Endodermal cell (in vitro differentiated cells): ENCODE data around the gene ARF3. TPM values are rescaled to one million over a fixed set of nuclear protein-coding genes. Genes with fewer than 3 reads are reported as not detected.

Experiments
- DNase-seq: peaks from one replicate; pipeline ENCODE4 v3.0.0-alpha.2; 2017
- H3K27ac ChIP-seq: 2 replicates; pipeline ENCODE4 v1.5.1; 2013; ENCODE audit warnings: mild to moderate bottlenecking, low read depth, low read length, moderate library complexity
- H3K27me3 ChIP-seq: 2 replicates; pipeline ENCODE4 v1.6.1; 2013; ENCODE audit warnings: mild to moderate bottlenecking, low read length, moderate library complexity; ENCODE audit not compliant: insufficient read depth, control insufficient read depth, poor library complexity, severe bottlenecking
- H3K36me3 ChIP-seq: 2 replicates; pipeline ENCODE4 v1.7.0; 2013; ENCODE audit warnings: mild to moderate bottlenecking, low read length, moderate library complexity; ENCODE audit not compliant: control insufficient read depth, insufficient read depth
- H3K4me1 ChIP-seq: one replicate; pipeline ENCODE4 v1.7.0; 2013; ENCODE audit warnings: low read length; ENCODE audit not compliant: control insufficient read depth, insufficient read depth
- H3K4me3 ChIP-seq: 2 replicates; pipeline ENCODE4 v1.5.1; 2013; ENCODE audit warnings: mild to moderate bottlenecking, low read length, moderate library complexity
- H3K9ac ChIP-seq: 2 replicates; pipeline ENCODE4 v1.6.1; 2013; ENCODE audit warnings: mild to moderate bottlenecking, low read length, moderate library complexity; ENCODE audit not compliant: poor library complexity, severe bottlenecking; ENCODE audit errors: extremely low read depth
- H3K9me3 ChIP-seq: 2 replicates; pipeline ENCODE4 v1.6.1; 2013; ENCODE audit warnings: mild to moderate bottlenecking, low read length, moderate library complexity; ENCODE audit not compliant: control insufficient read depth
- H3K27ac Mint-ChIP-seq: 2 replicates; pipeline ENCODE4 v1.8.0; 2020; ENCODE audit warnings: mixed read lengths
- H3K27me3 Mint-ChIP-seq: 2 replicates; pipeline ENCODE4 v1.8.0; 2021; ENCODE audit warnings: mild to moderate bottlenecking, mixed read lengths; ENCODE audit not compliant: insufficient read depth
- H3K36me3 Mint-ChIP-seq: 2 replicates; pipeline ENCODE4 v1.8.0; 2020; ENCODE audit warnings: low read depth, mixed read lengths
- H3K4me1 Mint-ChIP-seq: 2 replicates; pipeline ENCODE4 v1.8.0; 2020; ENCODE audit warnings: mixed read lengths
- H3K4me3 Mint-ChIP-seq: 2 replicates; pipeline ENCODE4 v1.8.0; 2020; ENCODE audit warnings: mild to moderate bottlenecking, moderate library complexity, mixed read lengths
- H3K9me3 Mint-ChIP-seq: 2 replicates; pipeline ENCODE4 v1.8.0; 2020; ENCODE audit warnings: mild to moderate bottlenecking, mixed read lengths
- CTCF ChIP-seq: fragments of 200-600 bp; sonication (generic); conservative IDR thresholded peaks from 2 replicates; pipeline ENCODE4 v1.5.0; 2021; ENCODE audit warnings: antibody characterized with exemption, mild to moderate bottlenecking
- WGBS, 2 experiments: methylation state at CpG; one replicate each; pipeline versions ENCODE4 v1.1.5 to v1.1.7; 2013; ENCODE audit warnings: missing lambda C conversion rate in 2 of 2, mixed read lengths in 1 of 2; ENCODE audit not compliant: insufficient coverage in 1 of 2, insufficient read length in 1 of 2; 5-methylcytosine and 5-hydroxymethylcytosine counted together
- total RNA-seq, 2 donors: library from RNA; stranded (reverse); fragmentation: NEBNext Ultra II Directional in 1 of 2; extraction: Animal tissue kit (Norgen Biotek cat#: 25700) in 1 of 2; gene quantifications; 2 replicates in 1 of 2; 3 replicates in 1 of 2; pipeline ENCODE4 v1.2.1, GENCODE V29; 2021

Gene ARF3
- total RNA-seq, 2 donors from 2014 or later, result 237 to 288 TPM

- peak; percentile 99 for TF ChIP-seq CTCF
- Histone ChIP-seq H3K9ac (peak overlapping the region; percentile 51), H3K4me3 (peak overlapping the region; percentile 79), H3K27ac (no peak overlapping the region), H3K27me3 (no peaks in the 10 kb centered on the region), H3K4me1 (no peaks in the 10 kb centered on the region), H3K36me3 (no peaks in the 10 kb centered on the region), H3K9me3 (no peaks in the 10 kb centered on the region)
- H3K4me1 Mint-ChIP-seq, result peaks cover 12% of the 10 kb centered on the region
- no peak overlapping the region for H3K27ac Mint-ChIP-seq
- DNase-seq, result peak; percentile 99
- WGBS, 2 experiments, result 3 to 7% methylated on average over 11 to 37 of the region's 37 CpGs
- no peaks in the 10 kb centered on the region for H3K9me3 Mint-ChIP-seq
- H3K36me3 Mint-ChIP-seq, result no peaks in the 10 kb centered on the region
- H3K4me3 Mint-ChIP-seq, result peak overlapping the region; percentile 46
- H3K27me3 Mint-ChIP-seq, result peaks cover 23% of the 10 kb centered on the region
These were observed 66.4 kb downstream of the ARF3 start for GRCh38 chr12:48890657-48891418.

GRCh38 chr12:48889679-48890078 is 67.6 kb downstream of the ARF3 start:
- Histone ChIP-seq H3K27ac (no peak overlapping the region), H3K4me3 (no peak overlapping the region), H3K9me3 (no peaks in the 10 kb centered on the region), H3K9ac (no peak overlapping the region), H3K36me3 (no peaks in the 10 kb centered on the region), H3K27me3 (no peaks in the 10 kb centered on the region), H3K4me1 (no peaks in the 10 kb centered on the region)
- Mint-ChIP-seq H3K9me3 (no peaks in the 10 kb centered on the region), H3K27ac (no peak overlapping the region), H3K4me1 (peaks cover 12% of the 10 kb centered on the region), H3K36me3 (no peaks in the 10 kb centered on the region), H3K4me3 (no peak overlapping the region), H3K27me3 (peaks cover 22% of the 10 kb centered on the region)
- WGBS, 2 experiments, result 88 to 100% methylated on average over 2 to 3 of the region's 3 CpGs
- no peak for TF ChIP-seq CTCF
- DNase-seq, result no peak

Other genes starting within 250 kb of the ARF3 start
- 10 to 100 TPM; 43.0 to 54.0 TPM for gene CCNT1, start 240.8 kb downstream of the ARF3 start, total RNA-seq
- 10 to 100 TPM; 52.8 to 58.6 TPM for gene ADCY6, start 168.4 kb downstream of the ARF3 start, total RNA-seq
- gene CACNB3, start 139.0 kb downstream of the ARF3 start, total RNA-seq, result 10 to 100 TPM; 40.6 to 59.9 TPM
- gene DDX23, start 105.3 kb downstream of the ARF3 start, total RNA-seq, result 100 to 1,000 TPM in 1 of 2 donors, 10 to 100 TPM in 1; 98.5 to 108 TPM
- 10 to 100 TPM; 10.7 to 18.9 TPM for gene RND1, start 91.6 kb downstream of the ARF3 start, total RNA-seq
- gene FKBP11, start 32.0 kb downstream of the ARF3 start, total RNA-seq, result 10 to 100 TPM; 30.1 to 30.7 TPM
- under 1 TPM; 0.20 to 0.29 TPM for gene WNT10B, start 14.2 kb upstream of the ARF3 start, total RNA-seq
- not detected for gene WNT1, start 20.8 kb upstream of the ARF3 start, total RNA-seq
- gene DDN, start 41.9 kb upstream of the ARF3 start, total RNA-seq, result under 1 TPM; 0.31 to 0.33 TPM
- gene PRKAG1, start 61.3 kb upstream of the ARF3 start, total RNA-seq, result 10 to 100 TPM; 27.6 to 38.1 TPM
- 100 to 1,000 TPM; 118 to 123 TPM for gene KMT2D, start 103.3 kb upstream of the ARF3 start, total RNA-seq
- gene RHEBL1, start 112.5 kb upstream of the ARF3 start, total RNA-seq, result 1 to 10 TPM; 2.5 to 3.2 TPM
- under 1 TPM; 0.15 to 0.51 TPM for gene DHH, start 137.3 kb upstream of the ARF3 start, total RNA-seq
- gene LMBR1L, start 153.4 kb upstream of the ARF3 start, total RNA-seq, result 10 to 100 TPM; 89.5 to 98.6 TPM
- gene TUBA1B, start 173.9 kb upstream of the ARF3 start, total RNA-seq, result 1,000 to 10,000 TPM; 1,474 to 1,587 TPM
- 100 to 1,000 TPM; 166 to 298 TPM for gene TUBA1A, start 231.6 kb upstream of the ARF3 start, total RNA-seq